ENCODE results near the gene ATP6AP1. TPM values are rescaled to one million over a fixed set of nuclear protein-coding genes. Genes with fewer than 3 reads are reported as not detected.

The ATP6AP1 gene
- total and polyA plus RNA-seq, 9 of the 15 experiments (the other 6 are each of a cell fraction or from before 2014, with no cell fraction given), result 8.3 to 90.5 (median 52.9) TPM

DNA sequence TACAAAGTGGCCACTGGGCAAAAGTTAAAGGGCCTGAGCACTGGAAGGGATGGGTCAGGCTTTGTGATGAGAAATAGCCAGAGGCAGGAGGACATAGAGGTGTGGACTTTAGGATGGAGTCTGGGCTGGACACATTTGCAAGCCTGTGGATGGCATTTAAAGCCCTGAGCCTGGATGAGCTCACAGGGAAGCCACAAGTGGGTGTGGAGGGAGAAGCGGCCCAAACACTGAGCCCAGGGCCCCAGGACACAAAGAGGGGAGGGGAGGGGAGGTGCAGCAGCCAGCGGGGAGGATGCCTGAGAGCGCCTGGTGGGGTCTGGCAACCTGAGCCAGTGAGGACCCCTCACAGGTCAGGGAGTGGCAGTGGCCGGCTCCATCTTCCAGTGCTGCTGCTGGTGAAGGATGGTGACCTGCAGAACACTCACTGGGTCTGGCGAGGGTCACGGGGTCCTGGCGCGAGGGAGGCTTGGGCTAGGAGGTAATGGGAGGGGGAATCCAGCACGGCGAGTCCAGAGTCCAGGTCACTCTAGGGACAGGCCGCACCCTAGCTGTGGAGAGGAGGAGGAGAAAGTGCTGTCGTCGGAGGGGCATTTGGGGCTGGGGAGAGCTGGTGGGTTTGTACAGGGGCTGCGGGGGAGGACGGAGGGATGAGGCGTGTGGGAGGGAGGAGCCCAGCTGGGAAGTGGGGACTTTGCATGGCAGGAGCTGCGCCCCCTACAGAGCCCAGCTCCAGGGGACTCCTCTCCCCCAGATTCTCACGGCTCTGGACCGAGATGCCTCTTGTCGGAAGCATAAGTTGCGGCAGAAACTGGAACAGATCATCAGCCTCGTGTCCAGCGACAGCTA lies 43.6 kb downstream of the ATP6AP1 start:
- ChIA-PET CTCF (ENCODE audit: low intra/inter-chr PET ratio) (interaction anchor here (0.7 kb wide), 1 partner anchor 62 kb away, joined by 4 read pairs; no protein-coding TSS in a partner anchor), POLR2A (interaction anchor here (0.6 to 0.7 kb wide), 2 partner anchors 12 to 71 kb away, joined by 3 to 4 read pairs; no protein-coding TSS in a partner anchor)
- no peak for TF ChIP-seq DLX4 (CRISPR knock-in tag; IDR thresholded peaks at IDR 0.05)
- peak; percentile 24; the same call in 1 of the 2 replicates for TF ChIP-seq POLR2G (IDR thresholded peaks at IDR 0.05; ENCODE audit: low read depth, low read length)
- no peaks in the 10 kb centered on the region for H3K79me2 ChIP-seq (ENCODE audit: control insufficient read depth, insufficient read depth, low read length)
- no peak for ATAC-seq
- H3K9me1 ChIP-seq (ENCODE audit: control insufficient read depth, insufficient read depth, low read length), result no peaks in the 10 kb centered on the region
- in situ Hi-C loops (cut with MboI), result no loop called here
- 81% methylated on average over 12 of the region's 23 CpGs for WGBS (ENCODE audit: insufficient coverage, low coverage, missing lambda C conversion rate)
- no peak overlapping the region for H3K4me3 ChIP-seq
- intact Hi-C loops (cut with micrococcal nuclease), result no loop called here
- H3K4me1 ChIP-seq (replicated peaks in 1 of 2; ENCODE audit: control insufficient read depth in 2 of 2, insufficient read depth in 2 of 2, low read length in 2 of 2), result peaks cover under 1 to 10% of the 10 kb centered on the region in 2 experiments; a peak in 3 of 5 replicates
- no peaks in the 10 kb centered on the region for H3K27me3 ChIP-seq (ENCODE audit: control insufficient read depth in 2 of 2, insufficient read depth in 2 of 2, low read length in 2 of 2)
- peaks cover 51% of the 10 kb centered on the region; the same call in 2 of the 3 replicates for H3K36me3 ChIP-seq (ENCODE audit: control insufficient read depth, insufficient read depth, low read length)
- BruUV-seq (replicated peaks), result no TSS peak
- H3K9me3 ChIP-seq (replicated peaks; ENCODE audit: control insufficient read depth, insufficient read depth, low read depth, low read length), result no peaks in the 10 kb centered on the region
- peak overlapping the region in 1 of 2 experiments; percentile 26; a peak in 1 of 4 replicates for H3K9ac ChIP-seq (ENCODE audit: insufficient read depth in 1 of 2, low read depth in 2 of 2, low read length in 2 of 2)
- no peak overlapping the region for H2AFZ ChIP-seq (ENCODE audit: low read depth, low read length)
- H4K20me1 ChIP-seq (replicated peaks; ENCODE audit: control insufficient read depth, insufficient read depth, low read length), result no peaks in the 10 kb centered on the region
- no peak overlapping the region for H3K4me2 ChIP-seq (ENCODE audit: insufficient read depth, low read length)
- no peak for DNase-seq (ENCODE audit: extremely low read depth in 1 of 4, low spot score in 3 of 4)
- no peak for FAIRE-seq
- no peak overlapping the region for H3K27ac ChIP-seq (ENCODE audit: extremely low read depth, low read depth, low read length)

All from K562 (cell line).